Thyroid gland (tissue), 4 donors: ENCODE results near the gene SUSD4. TPM values are rescaled to one million over a fixed set of nuclear protein-coding genes. Genes with fewer than 3 reads are reported as not detected.

ENCODE experiments used
- DNase-seq, 2 donors: peaks; one replicate each; pipeline ENCODE4 v3.0.0-alpha.2; 2019
- H3K27ac ChIP-seq, 3 donors: fragments of 200-600 bp; sonication (generic); 1 replicate in 2 of 3; 2 replicates in 1 of 3; pipeline ENCODE4 v1.5.1; 2016 to 2019; ENCODE audit warnings: mild to moderate bottlenecking in 1 of 3, moderate library complexity in 1 of 3
- H3K27me3 ChIP-seq: fragments of 200-600 bp; sonication (generic); one replicate; pipeline ENCODE4 v1.5.1; 2019
- H3K36me3 ChIP-seq, 2 donors: fragments of 200-600 bp; sonication (generic); one replicate each; pipeline ENCODE4 v1.5.1; 2016 to 2019
- H3K4me1 ChIP-seq, 2 donors: fragments of 200-600 bp; sonication (generic); one replicate each; pipeline ENCODE4 v1.5.1; 2017 to 2019
- H3K4me3 ChIP-seq, 3 donors: fragments of 200-600 bp; sonication (generic); replicated peaks in 1 of 3; 1 replicate in 2 of 3; 2 replicates in 1 of 3; pipeline ENCODE4 v1.5.1; 2016; ENCODE audit warnings: mild to moderate bottlenecking in 1 of 3
- H3K9me3 ChIP-seq: fragments of 200-600 bp; sonication (generic); one replicate; pipeline ENCODE4 v1.5.1; 2017
- POLR2A ChIP-seq, 2 donors: fragments of 450-650 bp; IDR thresholded peaks; one replicate each; pipeline ENCODE4 v1.6.1; 2017; ENCODE audit warnings: antibody characterized with exemption in 2 of 2, mild to moderate bottlenecking in 2 of 2, moderate library complexity in 1 of 2
- WGBS, 2 donors: methylation state at CpG; one replicate each; pipeline ENCODE4 v1.1.5; 2017; 5-methylcytosine and 5-hydroxymethylcytosine counted together
- intact Hi-C: fragments of 100-400 bp; cut with DNase I; formaldehyde crosslinking; loops from one replicate; pipeline ENCODE4 v1.15.1; 2023
- total RNA-seq, 4 donors: library from RNA; depleted of rRNA; stranded (reverse); fragments of >200 nt; gene quantifications; one replicate each; pipeline ENCODE4 v1.2.3, GENCODE V29; 2016
- TF ChIP-seq, protein P1 (sequence below), 6 experiments: fragments of 200-600 bp in 3 of 6; fragments of 450-650 bp in 3 of 6; sonication (generic) in 3 of 6; IDR thresholded peaks; one replicate each; pipeline ENCODE4 v1.5.1; 2016 to 2019; ENCODE audit warnings: antibody characterized with exemption in 6 of 6, mild to moderate bottlenecking in 2 of 6, inconsistent platforms in 1 of 6, moderate library complexity in 1 of 6

SUSD4 gene
- total RNA-seq, 4 donors from 2014 or later = 0.54 to 2.8 (median 0.92) TPM

GRCh38 chr1:223299553-223299952, 64.4 kb downstream of the SUSD4 start:
- no peak overlapping the region for H3K27ac ChIP-seq
- no peak for TF ChIP-seq POLR2A (IDR thresholded peaks at IDR 0.05)
- TF ChIP-seq, protein P1, sequence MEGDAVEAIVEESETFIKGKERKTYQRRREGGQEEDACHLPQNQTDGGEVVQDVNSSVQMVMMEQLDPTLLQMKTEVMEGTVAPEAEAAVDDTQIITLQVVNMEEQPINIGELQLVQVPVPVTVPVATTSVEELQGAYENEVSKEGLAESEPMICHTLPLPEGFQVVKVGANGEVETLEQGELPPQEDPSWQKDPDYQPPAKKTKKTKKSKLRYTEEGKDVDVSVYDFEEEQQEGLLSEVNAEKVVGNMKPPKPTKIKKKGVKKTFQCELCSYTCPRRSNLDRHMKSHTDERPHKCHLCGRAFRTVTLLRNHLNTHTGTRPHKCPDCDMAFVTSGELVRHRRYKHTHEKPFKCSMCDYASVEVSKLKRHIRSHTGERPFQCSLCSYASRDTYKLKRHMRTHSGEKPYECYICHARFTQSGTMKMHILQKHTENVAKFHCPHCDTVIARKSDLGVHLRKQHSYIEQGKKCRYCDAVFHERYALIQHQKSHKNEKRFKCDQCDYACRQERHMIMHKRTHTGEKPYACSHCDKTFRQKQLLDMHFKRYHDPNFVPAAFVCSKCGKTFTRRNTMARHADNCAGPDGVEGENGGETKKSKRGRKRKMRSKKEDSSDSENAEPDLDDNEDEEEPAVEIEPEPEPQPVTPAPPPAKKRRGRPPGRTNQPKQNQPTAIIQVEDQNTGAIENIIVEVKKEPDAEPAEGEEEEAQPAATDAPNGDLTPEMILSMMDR (IDR thresholded peaks at IDR 0.05) = no peak
- H3K4me1 ChIP-seq = no peaks in the 10 kb centered on the region
- intact Hi-C loops = no loop called here
- no peak for DNase-seq
- H3K9me3 ChIP-seq = no peaks in the 10 kb centered on the region
- no peaks in the 10 kb centered on the region for H3K36me3 ChIP-seq
- H3K27me3 ChIP-seq = no peaks in the 10 kb centered on the region
- 63 to 75% methylated on average over 1 of the region's 1 CpG for WGBS, 2 donors
- no peak overlapping the region for H3K4me3 ChIP-seq

DNA sequence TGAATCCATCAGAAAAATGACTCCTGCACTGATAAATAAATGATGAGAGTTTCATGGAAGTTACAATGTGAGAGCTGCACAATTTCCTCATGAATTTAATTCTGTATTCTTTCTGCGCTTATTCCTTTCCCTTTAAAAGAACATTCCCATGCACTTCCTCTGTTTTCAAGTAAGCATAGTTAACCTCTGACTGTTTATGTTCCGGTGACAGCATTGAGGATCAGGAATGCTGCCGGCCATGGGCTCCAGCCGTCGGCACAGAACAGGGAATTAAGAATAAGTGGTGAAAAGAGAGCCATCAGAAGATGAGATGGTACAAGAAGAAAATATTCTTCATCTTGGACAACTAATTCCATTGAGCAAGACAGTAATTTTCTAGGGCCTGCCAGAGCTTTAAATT, 65.3 kb downstream of the SUSD4 start:
- no peak for DNase-seq
- intact Hi-C loops = no loop called here
- Histone ChIP-seq H3K27ac (no peak overlapping the region), H3K27me3 (no peaks in the 10 kb centered on the region), H3K4me3 (no peak overlapping the region), H3K9me3 (no peaks in the 10 kb centered on the region), H3K36me3 (no peaks in the 10 kb centered on the region), H3K4me1 (no peaks in the 10 kb centered on the region)
- no peak for TF ChIP-seq POLR2A (IDR thresholded peaks at IDR 0.05)
- TF ChIP-seq, protein P1 (IDR thresholded peaks at IDR 0.05) = no peak
- WGBS, 2 donors = 44 to 47% methylated on average over 5 of the region's 5 CpGs

GRCh38 chr1:223297800-223298199, 66.2 kb downstream of the SUSD4 start:
- TF ChIP-seq, protein P1 (IDR thresholded peaks at IDR 0.05) = no peak
- no peak for TF ChIP-seq POLR2A (IDR thresholded peaks at IDR 0.05)
- WGBS, 2 donors = 86 to 98% methylated on average over 1 of the region's 1 CpG
- Histone ChIP-seq H3K27ac (no peak overlapping the region), H3K36me3 (no peaks in the 10 kb centered on the region), H3K27me3 (no peaks in the 10 kb centered on the region), H3K9me3 (no peaks in the 10 kb centered on the region), H3K4me3 (no peak overlapping the region), H3K4me1 (no peaks in the 10 kb centered on the region)
- intact Hi-C loops = no loop called here
- no peak for DNase-seq

DNA sequence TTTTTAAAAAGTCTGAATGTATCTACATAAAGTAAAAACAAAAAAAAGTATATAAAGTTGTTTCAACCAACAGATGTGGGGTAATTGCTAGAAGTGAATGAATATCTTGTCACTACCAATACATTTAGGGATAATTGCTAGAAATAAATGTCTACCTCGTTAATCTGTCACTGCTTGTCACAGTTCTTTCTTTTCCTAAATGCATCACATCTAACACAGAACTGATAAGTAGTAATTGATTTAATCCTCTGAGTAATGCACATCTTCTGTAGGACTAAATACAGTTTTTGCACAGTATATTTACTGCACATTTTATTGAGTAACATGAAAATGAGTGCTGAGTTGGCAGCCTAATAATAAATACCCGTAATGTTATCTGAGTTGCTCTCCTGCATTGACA, 72.2 kb downstream of the SUSD4 start:
- no peaks in the 10 kb centered on the region for H3K36me3 ChIP-seq
- no peak overlapping the region for H3K27ac ChIP-seq
- H3K4me1 ChIP-seq = no peaks in the 10 kb centered on the region
- no peak for DNase-seq
- no peaks in the 10 kb centered on the region for H3K9me3 ChIP-seq
- TF ChIP-seq, protein P1 (IDR thresholded peaks at IDR 0.05) = no peak
- TF ChIP-seq POLR2A (IDR thresholded peaks at IDR 0.05) = no peak
- H3K4me3 ChIP-seq = no peak overlapping the region
- no peaks in the 10 kb centered on the region for H3K27me3 ChIP-seq
- intact Hi-C loops = no loop called here
- 87 to 93% methylated on average over 2 of the region's 2 CpGs for WGBS, 2 donors

- WGBS, 2 donors = 76 to 81% methylated on average over 3 of the region's 3 CpGs
- DNase-seq = no peak
- no peak for TF ChIP-seq POLR2A (IDR thresholded peaks at IDR 0.05)
- TF ChIP-seq, protein P1 (IDR thresholded peaks at IDR 0.05) = no peak
- no peaks in the 10 kb centered on the region for H3K27me3 ChIP-seq
- H3K4me1 ChIP-seq = no peaks in the 10 kb centered on the region
- no peaks in the 10 kb centered on the region for H3K9me3 ChIP-seq
- no peaks in the 10 kb centered on the region for H3K36me3 ChIP-seq
- no peak overlapping the region for H3K4me3 ChIP-seq
- H3K27ac ChIP-seq = no peak overlapping the region
- intact Hi-C loops = no loop called here
These were observed 73.6 kb downstream of the SUSD4 start for GRCh38 chr1:223290397-223290796.
